Neural progenitor cell (in vitro differentiated cells): ENCODE measurements around the gene ANKRA2. TPM values are rescaled to one million over a fixed set of nuclear protein-coding genes. Genes with fewer than 3 reads are reported as not detected.

Source experiments
- DNase-seq: peaks from one replicate; pipeline ENCODE4 v3.0.0-alpha.2; 2016; ENCODE audit warnings: low spot score
- H2AFZ ChIP-seq: fragments of 200-600 bp; sonication (generic); replicated peaks from 2 replicates; pipeline ENCODE4 v1.6.1; 2016; ENCODE audit warnings: antibody characterized with exemption
- H3F3A ChIP-seq: fragments of 200-600 bp; sonication (generic); 2 replicates; pipeline ENCODE4 v1.6.1; 2016; ENCODE audit warnings: antibody characterized with exemption, low read depth
- H3K27ac ChIP-seq: fragments of 200-600 bp; sonication (generic); 2 replicates; pipeline ENCODE4 v1.5.1; 2016; ENCODE audit warnings: mild to moderate bottlenecking
- H3K27me3 ChIP-seq: fragments of 200-600 bp; sonication (generic); 2 replicates; pipeline ENCODE4 v1.6.1; 2016; ENCODE audit warnings: mild to moderate bottlenecking, moderate library complexity
- H3K36me3 ChIP-seq: fragments of 200-600 bp; sonication (generic); 2 replicates; pipeline ENCODE4 v1.5.1; 2016
- H3K4me1 ChIP-seq: fragments of 200-600 bp; sonication (generic); 2 replicates; pipeline ENCODE4 v1.6.1; 2016; ENCODE audit warnings: mixed run types
- H3K4me2 ChIP-seq: fragments of 200-600 bp; sonication (generic); 2 replicates; pipeline ENCODE4 v1.6.1; 2016
- H3K4me3 ChIP-seq: fragments of 200-600 bp; sonication (generic); 2 replicates; pipeline ENCODE4 v1.5.1; 2016
- H3K79me2 ChIP-seq: fragments of 200-600 bp; sonication (generic); 2 replicates; pipeline ENCODE4 v1.6.1; 2016; ENCODE audit warnings: low read depth
- H3K9ac ChIP-seq: fragments of 200-600 bp; sonication (generic); 2 replicates; pipeline ENCODE4 v1.6.1; 2016
- H3K9me3 ChIP-seq: fragments of 200-600 bp; sonication (generic); 2 replicates; pipeline ENCODE4 v1.5.1; 2016; ENCODE audit warnings: low read depth
- H4K20me1 ChIP-seq: fragments of 200-600 bp; sonication (generic); 2 replicates; pipeline ENCODE4 v1.6.1; 2016; ENCODE audit warnings: low read depth
- H3K27ac Mint-ChIP-seq: 3 replicates; pipeline ENCODE4 v1.8.0; 2021; ENCODE audit warnings: mixed read lengths
- H3K27me3 Mint-ChIP-seq: 2 replicates; pipeline ENCODE4 v1.8.0; 2022; ENCODE audit warnings: low read depth, mild to moderate bottlenecking, inconsistent platforms, moderate library complexity, mixed read lengths; ENCODE audit not compliant: insufficient read depth
- H3K36me3 Mint-ChIP-seq: 3 replicates; pipeline ENCODE4 v1.8.0; 2021; ENCODE audit warnings: mixed read lengths
- H3K4me1 Mint-ChIP-seq: 3 replicates; pipeline ENCODE4 v1.8.0; 2021; ENCODE audit warnings: mixed read lengths
- H3K4me3 Mint-ChIP-seq: 3 replicates; pipeline ENCODE4 v1.8.0; 2021; ENCODE audit warnings: mild to moderate bottlenecking, moderate library complexity, mixed read lengths
- H3K9me3 Mint-ChIP-seq: 3 replicates; pipeline ENCODE4 v1.8.0; 2020; ENCODE audit warnings: mixed read lengths
- EZH2 ChIP-seq: fragments of 200-600 bp; sonication (generic); IDR thresholded peaks from 2 replicates; pipeline ENCODE4 v1.6.1; 2017; ENCODE audit warnings: antibody characterized with exemption, mild to moderate bottlenecking, moderate library complexity
- EZH2phosphoT487 ChIP-seq: fragments of 200-600 bp; sonication (generic); IDR thresholded peaks from 2 replicates; pipeline ENCODE4 v1.6.1; 2017; ENCODE audit warnings: antibody characterized with exemption
- total RNA-seq: library from RNA; depleted of rRNA; stranded (reverse); fragments of >200 nt; gene quantifications from 2 replicates; pipeline ENCODE4 v1.2.3, GENCODE V29; 2015; ENCODE audit warnings: low replicate concordance
- TF ChIP-seq, protein P1 (sequence below): fragments of 200-600 bp; sonication (generic); IDR thresholded peaks from 2 replicates; pipeline ENCODE4 v1.5.1; 2017; ENCODE audit warnings: antibody characterized with exemption, mild to moderate bottlenecking

Gene ANKRA2
- total RNA-seq, 1 donor from 2014 or later: 64.3 TPM

DNA sequence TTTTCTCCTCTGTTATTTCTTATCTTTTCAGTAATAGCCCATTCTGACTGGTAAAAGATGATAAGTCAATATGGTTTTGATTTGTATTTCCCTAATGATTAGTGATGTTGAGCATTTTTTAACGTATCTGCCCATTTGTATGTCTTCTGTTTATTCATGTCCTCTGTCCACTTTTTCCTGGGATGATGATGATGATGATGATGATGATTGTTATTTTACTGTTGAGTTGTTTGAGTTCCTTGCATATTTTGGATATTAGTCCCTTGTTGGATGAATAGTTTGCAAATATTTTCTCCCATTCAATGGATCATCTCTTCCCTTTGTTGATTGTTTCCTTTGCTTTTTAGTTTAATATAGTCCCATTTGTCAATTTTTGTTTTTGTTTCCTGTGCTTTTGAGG is 27.1 kb upstream of the ANKRA2 start:
- no peaks in the 10 kb centered on the region for H3K9me3 ChIP-seq
- H3K36me3 Mint-ChIP-seq: no peaks in the 10 kb centered on the region
- H3K27ac Mint-ChIP-seq: no peak overlapping the region
- no peaks in the 10 kb centered on the region for H3K9me3 Mint-ChIP-seq
- H3K4me3 ChIP-seq: no peak overlapping the region
- no peaks in the 10 kb centered on the region for H3K4me1 ChIP-seq
- H3K4me3 Mint-ChIP-seq: no peak overlapping the region
- no peaks in the 10 kb centered on the region for H4K20me1 ChIP-seq
- no peak overlapping the region for H2AFZ ChIP-seq
- H3K79me2 ChIP-seq: no peaks in the 10 kb centered on the region
- H3K36me3 ChIP-seq: no peaks in the 10 kb centered on the region
- H3F3A ChIP-seq: no peaks in the 10 kb centered on the region
- no peak overlapping the region for H3K27ac ChIP-seq
- no peak overlapping the region for H3K4me2 ChIP-seq
- no peaks in the 10 kb centered on the region for H3K27me3 Mint-ChIP-seq
- no peak for TF ChIP-seq EZH2phosphoT487
- no peaks in the 10 kb centered on the region for H3K27me3 ChIP-seq
- H3K4me1 Mint-ChIP-seq: no peaks in the 10 kb centered on the region
- H3K9ac ChIP-seq: no peak overlapping the region
- no peak for DNase-seq

DNA sequence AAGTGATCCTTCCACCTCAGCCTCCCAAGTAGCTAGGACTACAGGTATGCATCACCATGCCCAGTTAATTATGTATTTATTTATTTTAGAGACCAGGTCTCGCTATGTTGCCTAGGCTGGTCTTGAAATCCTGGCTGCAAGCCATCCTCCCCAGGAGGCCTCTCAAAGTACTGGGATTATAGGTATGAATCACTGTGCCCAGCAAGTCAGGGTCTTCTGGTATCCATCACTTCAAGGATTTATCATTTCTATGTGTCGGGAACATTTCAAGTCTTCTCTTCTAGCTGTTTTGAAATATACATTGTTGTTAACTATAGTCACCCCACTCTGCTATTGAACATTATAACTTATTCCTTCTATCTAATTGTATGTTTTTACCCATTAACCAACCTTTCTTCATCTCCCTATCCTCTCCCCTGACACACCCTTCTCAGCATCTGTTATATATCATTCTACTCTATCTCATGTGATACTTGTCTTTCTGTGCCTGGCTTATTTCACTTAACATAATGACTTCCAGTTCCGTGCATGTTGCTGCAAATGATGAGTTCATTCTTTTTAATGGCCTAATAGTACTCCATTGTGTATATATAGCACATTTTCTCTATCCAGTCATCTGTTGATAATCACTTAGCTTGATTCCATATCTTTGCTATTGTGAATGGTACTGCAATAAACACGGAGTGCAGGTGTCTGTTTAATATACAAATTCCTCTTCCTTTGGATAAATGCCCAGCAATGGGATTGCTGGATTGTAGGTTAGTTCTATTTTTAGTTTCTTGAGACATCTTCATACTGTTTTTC is 26.5 kb upstream of the ANKRA2 start:
- no peak overlapping the region for H3K4me3 Mint-ChIP-seq
- Histone ChIP-seq H3K9ac (no peak overlapping the region), H3K4me3 (no peak overlapping the region), H3K36me3 (no peaks in the 10 kb centered on the region), H3K4me1 (no peaks in the 10 kb centered on the region), H4K20me1 (no peaks in the 10 kb centered on the region), H3K4me2 (no peak overlapping the region), H3K79me2 (no peaks in the 10 kb centered on the region), H2AFZ (no peak overlapping the region), H3F3A (no peaks in the 10 kb centered on the region), H3K9me3 (no peaks in the 10 kb centered on the region), H3K27me3 (no peaks in the 10 kb centered on the region), H3K27ac (no peak overlapping the region)
- H3K36me3 Mint-ChIP-seq: no peaks in the 10 kb centered on the region
- no peak overlapping the region for H3K27ac Mint-ChIP-seq
- no peaks in the 10 kb centered on the region for H3K4me1 Mint-ChIP-seq
- no peaks in the 10 kb centered on the region for H3K9me3 Mint-ChIP-seq
- TF ChIP-seq EZH2phosphoT487: no peak
- no peak for TF ChIP-seq EZH2
- TF ChIP-seq, protein P1, sequence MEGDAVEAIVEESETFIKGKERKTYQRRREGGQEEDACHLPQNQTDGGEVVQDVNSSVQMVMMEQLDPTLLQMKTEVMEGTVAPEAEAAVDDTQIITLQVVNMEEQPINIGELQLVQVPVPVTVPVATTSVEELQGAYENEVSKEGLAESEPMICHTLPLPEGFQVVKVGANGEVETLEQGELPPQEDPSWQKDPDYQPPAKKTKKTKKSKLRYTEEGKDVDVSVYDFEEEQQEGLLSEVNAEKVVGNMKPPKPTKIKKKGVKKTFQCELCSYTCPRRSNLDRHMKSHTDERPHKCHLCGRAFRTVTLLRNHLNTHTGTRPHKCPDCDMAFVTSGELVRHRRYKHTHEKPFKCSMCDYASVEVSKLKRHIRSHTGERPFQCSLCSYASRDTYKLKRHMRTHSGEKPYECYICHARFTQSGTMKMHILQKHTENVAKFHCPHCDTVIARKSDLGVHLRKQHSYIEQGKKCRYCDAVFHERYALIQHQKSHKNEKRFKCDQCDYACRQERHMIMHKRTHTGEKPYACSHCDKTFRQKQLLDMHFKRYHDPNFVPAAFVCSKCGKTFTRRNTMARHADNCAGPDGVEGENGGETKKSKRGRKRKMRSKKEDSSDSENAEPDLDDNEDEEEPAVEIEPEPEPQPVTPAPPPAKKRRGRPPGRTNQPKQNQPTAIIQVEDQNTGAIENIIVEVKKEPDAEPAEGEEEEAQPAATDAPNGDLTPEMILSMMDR: no peak
- H3K27me3 Mint-ChIP-seq: no peaks in the 10 kb centered on the region
- no peak for DNase-seq

DNA sequence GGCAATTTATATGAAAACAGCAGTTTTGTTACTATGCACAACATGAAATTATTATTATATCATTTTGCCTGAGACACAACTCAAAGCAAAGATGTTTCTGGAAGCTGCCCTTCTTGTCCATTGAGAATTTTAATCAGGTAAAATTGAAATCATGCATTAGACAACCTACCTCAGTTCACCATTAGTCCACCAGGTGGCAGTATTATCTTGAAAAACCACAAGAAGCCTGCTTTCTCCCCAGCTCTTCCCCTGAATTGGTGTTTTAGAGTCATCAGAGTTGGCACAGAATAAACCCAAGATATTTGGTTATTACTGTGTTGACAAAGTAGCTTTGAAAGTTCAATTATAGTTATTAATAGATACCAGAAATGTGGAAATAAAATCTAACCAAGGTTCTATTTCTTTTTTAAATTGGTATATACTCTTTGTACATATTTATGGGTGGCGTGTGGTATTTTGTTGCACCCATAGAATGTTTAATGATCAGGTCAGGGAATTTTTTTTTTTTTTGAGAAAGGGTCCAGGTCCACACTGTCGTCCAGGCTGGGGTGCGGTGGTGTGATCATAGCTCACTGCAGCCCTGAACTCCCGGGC is 25.8 kb upstream of the ANKRA2 start:
- H3K4me2 ChIP-seq: no peak overlapping the region

More for the DNA sequence above, 25.8 kb upstream of the ANKRA2 start:
- Histone ChIP-seq H3K36me3 (no peaks in the 10 kb centered on the region), H3K79me2 (no peaks in the 10 kb centered on the region), H3F3A (no peaks in the 10 kb centered on the region), H3K27ac (no peak overlapping the region), H4K20me1 (no peaks in the 10 kb centered on the region), H3K4me1 (no peaks in the 10 kb centered on the region), H3K27me3 (no peaks in the 10 kb centered on the region), H2AFZ (no peak overlapping the region), H3K4me3 (no peak overlapping the region), H3K9ac (no peak overlapping the region), H3K9me3 (no peaks in the 10 kb centered on the region)
- TF ChIP-seq, protein P1: peak; percentile 88
- TF ChIP-seq EZH2: no peak
- no peak overlapping the region for H3K27ac Mint-ChIP-seq
- H3K9me3 Mint-ChIP-seq: no peaks in the 10 kb centered on the region
- no peaks in the 10 kb centered on the region for H3K27me3 Mint-ChIP-seq
- no peak overlapping the region for H3K4me3 Mint-ChIP-seq
- H3K4me1 Mint-ChIP-seq: no peaks in the 10 kb centered on the region
- DNase-seq: peak; percentile 73
- no peaks in the 10 kb centered on the region for H3K36me3 Mint-ChIP-seq
